Measurements from ENCODE around the gene IRGQ. TPM values are rescaled to one million over a fixed set of nuclear protein-coding genes. Genes with fewer than 3 reads are reported as not detected.
A peak's percentile ranks its signal among the peaks of the same experiment; 100 is the strongest.

IRGQ gene
- polyA plus RNA-seq, 3 donors, result 1.8 to 49.6 (median 2.9) TPM

DNA sequence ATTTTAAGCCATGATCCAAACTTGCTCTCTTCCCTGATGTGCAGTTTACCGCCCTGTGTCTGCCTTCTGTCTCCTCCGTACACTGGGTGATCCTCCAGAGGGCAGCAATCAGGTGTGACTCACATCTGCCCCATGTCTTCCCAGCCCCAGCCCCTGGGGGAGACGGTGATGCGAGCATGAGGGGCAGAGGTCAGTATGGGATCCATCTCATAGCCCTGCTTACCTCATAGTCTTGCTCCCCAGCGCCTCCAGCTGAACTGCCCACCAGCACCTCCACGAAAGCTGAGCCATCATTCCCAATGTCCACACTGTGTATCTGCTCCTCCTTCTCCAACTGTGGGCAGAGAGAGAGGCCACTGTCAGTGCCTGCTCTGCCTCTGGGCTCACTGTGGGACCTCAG lies 35.2 kb downstream of the IRGQ start:
- H3K36me3 Mint-ChIP-seq, result peaks cover 41 to 58% of the 10 kb centered on the region in 2 donors
- Histone ChIP-seq H3K27me3 (ENCODE audit: control insufficient read depth in 2 of 2, insufficient read depth in 2 of 2, low read length in 2 of 2) (no peaks in the 10 kb centered on the region), H4K20me1 (ENCODE audit: insufficient read depth, low read length) (no peaks in the 10 kb centered on the region), H3K36me3 (replicated peaks in 1 of 2; ENCODE audit: control insufficient read depth in 1 of 2, insufficient read depth in 2 of 2, low read length in 2 of 2) (peaks cover 9 to 45% of the 10 kb centered on the region in 2 donors), H3K4me1 (ENCODE audit: control insufficient read depth in 1 of 2, insufficient read depth in 2 of 2, low read length in 2 of 2) (peaks cover 24 to 27% of the 10 kb centered on the region in 2 donors), H3K9me3 (replicated peaks in 1 of 2; ENCODE audit: control insufficient read depth in 1 of 2, insufficient read depth in 1 of 2, low read length in 2 of 2) (no peaks in the 10 kb centered on the region), H3K4me2 (replicated peaks; ENCODE audit: extremely low read depth, low read length, poor library complexity, severe bottlenecking) (no peak overlapping the region), H2AFZ (ENCODE audit: insufficient read depth, low read depth, low read length, poor library complexity, severe bottlenecking) (no peak overlapping the region), H3K9ac (ENCODE audit: insufficient read depth, low read length, poor library complexity, severe bottlenecking) (no peak overlapping the region), H3K79me2 (ENCODE audit: insufficient read depth, low read length) (peaks cover 20% of the 10 kb centered on the region), H3K4me3 (replicated peaks in 1 of 3; ENCODE audit: low read depth in 2 of 3, low read length in 3 of 3) (no peak overlapping the region), H3K27ac (ENCODE audit: low read depth in 1 of 2, low read length in 2 of 2) (peak overlapping the region; percentile 6 to 94)
- peak overlapping the region in 6 of 7 donors; percentile 54 to 95 (median 76) for H3K27ac Mint-ChIP-seq
- intact Hi-C loops (cut with micrococcal nuclease), result no loop called here
- peaks cover 0 to 3% (median 0%) of the 10 kb centered on the region in 7 donors for H3K9me3 Mint-ChIP-seq
- peak in 1 of 3 donors; percentile 47 for DNase-seq
- H3K4me3 Mint-ChIP-seq, result no peak overlapping the region
- no peak for TF ChIP-seq CTCF (IDR thresholded peaks at IDR 0.05)
- peaks cover 43% of the 10 kb centered on the region for H3K4me1 Mint-ChIP-seq
- 90% methylated on average over 6 of the region's 6 CpGs for WGBS (ENCODE audit: insufficient coverage)
- peaks cover 0 to 4% (median 0%) of the 10 kb centered on the region in 3 donors for H3K27me3 Mint-ChIP-seq (ENCODE audit: low read depth in 3 of 3)

- peaks cover 0 to 3% (median 0%) of the 10 kb centered on the region in 3 donors for H3K27me3 Mint-ChIP-seq (ENCODE audit: low read depth in 3 of 3)
- WGBS (ENCODE audit: insufficient coverage), result 19% methylated on average over 2 of the region's 8 CpGs
- peak; percentile 90 for TF ChIP-seq CTCF (IDR thresholded peaks at IDR 0.05)
- H2AFZ ChIP-seq (ENCODE audit: insufficient read depth, low read depth, low read length, poor library complexity, severe bottlenecking), result no peak overlapping the region
- H3K4me3 ChIP-seq (replicated peaks in 1 of 3; ENCODE audit: low read depth in 2 of 3, low read length in 3 of 3), result no peak overlapping the region
- no peaks in the 10 kb centered on the region for H3K79me2 ChIP-seq (ENCODE audit: insufficient read depth, low read length)
- H3K4me3 Mint-ChIP-seq, result no peak overlapping the region
- H3K27ac Mint-ChIP-seq, result peak overlapping the region in 3 of 7 donors; percentile 14 to 78 (median 77)
- H3K4me1 ChIP-seq (ENCODE audit: control insufficient read depth in 1 of 2, insufficient read depth in 2 of 2, low read length in 2 of 2), result no peaks in the 10 kb centered on the region
- peak; percentile 64 to 79 (median 66) for DNase-seq
- H3K4me1 Mint-ChIP-seq, result peaks cover under 1% of the 10 kb centered on the region
- H4K20me1 ChIP-seq (ENCODE audit: insufficient read depth, low read length), result no peaks in the 10 kb centered on the region
- peaks cover 51 to 78% of the 10 kb centered on the region in 2 donors for H3K36me3 ChIP-seq (replicated peaks in 1 of 2; ENCODE audit: control insufficient read depth in 1 of 2, insufficient read depth in 2 of 2, low read length in 2 of 2)
- no peaks in the 10 kb centered on the region for H3K9me3 Mint-ChIP-seq
- intact Hi-C loops (cut with micrococcal nuclease), result loop anchor here (2.0 kb wide), 1 partner anchor 40 kb away; no protein-coding TSS in a partner anchor
- peaks cover 64 to 82% of the 10 kb centered on the region in 2 donors for H3K36me3 Mint-ChIP-seq
- no peak overlapping the region for H3K9ac ChIP-seq (ENCODE audit: insufficient read depth, low read length, poor library complexity, severe bottlenecking)
- H3K4me2 ChIP-seq (replicated peaks; ENCODE audit: extremely low read depth, low read length, poor library complexity, severe bottlenecking), result no peak overlapping the region
- H3K27ac ChIP-seq (ENCODE audit: low read depth in 1 of 2, low read length in 2 of 2), result no peak overlapping the region
- H3K27me3 ChIP-seq (ENCODE audit: control insufficient read depth in 2 of 2, insufficient read depth in 2 of 2, low read length in 2 of 2), result no peaks in the 10 kb centered on the region
- no peaks in the 10 kb centered on the region for H3K9me3 ChIP-seq (replicated peaks in 1 of 2; ENCODE audit: control insufficient read depth in 1 of 2, insufficient read depth in 1 of 2, low read length in 2 of 2)
Measured at GRCh38 chr19:43555185-43555770, 40.7 kb downstream of the IRGQ start.

Measured in CD14-positive monocyte (primary cell).